HepG2 (cell line): ENCODE data around the gene LGI4. TPM values are rescaled to one million over a fixed set of nuclear protein-coding genes. Genes with fewer than 3 reads are reported as not detected.

Source experiments
- BRCA1 ChIP-seq: sonication (generic); formaldehyde crosslinking; IDR thresholded peaks from 2 replicates; pipeline ENCODE4 v1.4.0; 2020; ENCODE audit warnings: missing genetic modification reagents
- CREBL2 ChIP-seq: sonication (generic); formaldehyde crosslinking; IDR thresholded peaks from 2 replicates; pipeline ENCODE4 v1.8.1; 2023; ENCODE audit warnings: missing genetic modification reagents, mild to moderate bottlenecking, borderline replicate concordance
- KAT7 ChIP-seq: IDR thresholded peaks from 2 replicates; pipeline ENCODE4 v1.6.1; 2018; ENCODE audit warnings: borderline replicate concordance, missing compliant biosample characterization
- KLF6 ChIP-seq: IDR thresholded peaks from 2 replicates; pipeline ENCODE4 v1.8.0; 2016; ENCODE audit warnings: missing biosample characterization, missing genetic modification reagents
- MED13 ChIP-seq: sonication (generic); formaldehyde crosslinking; IDR thresholded peaks from 2 replicates; pipeline ENCODE4 v1.5.0; 2020; ENCODE audit warnings: missing genetic modification reagents
- MEIS1 ChIP-seq: sonication (generic); formaldehyde crosslinking; IDR thresholded peaks from 2 replicates; pipeline ENCODE4 v1.9.0; 2021; ENCODE audit warnings: mild to moderate bottlenecking, missing genetic modification reagents, moderate library complexity, borderline replicate concordance
- NAIF1 ChIP-seq: sonication (generic); formaldehyde crosslinking; IDR thresholded peaks from 2 replicates; pipeline ENCODE4 v1.5.0; 2020; ENCODE audit warnings: mild to moderate bottlenecking, missing genetic modification reagents, borderline replicate concordance
- NFIB ChIP-seq: sonication (generic); formaldehyde crosslinking; IDR thresholded peaks from 2 replicates; pipeline ENCODE4 v1.9.0; 2021; ENCODE audit warnings: missing genetic modification reagents, mild to moderate bottlenecking, borderline replicate concordance
- SP1 ChIP-seq, 2 experiments: fragments of 450-650 bp in 1 of 2; sonication (generic) in 1 of 2; formaldehyde crosslinking in 1 of 2; IDR thresholded peaks; 2 replicates each; pipeline versions ENCODE4 v1.4.0 to v1.6.1; 2016 to 2020; ENCODE audit warnings: missing genetic modification reagents in 1 of 2
- TBP ChIP-seq: sonication (generic); formaldehyde crosslinking; IDR thresholded peaks from 2 replicates; pipeline ENCODE4 v1.5.0; 2020; ENCODE audit warnings: missing genetic modification reagents
- USF2 ChIP-seq, 2 experiments: sonication (generic) in 1 of 2; formaldehyde crosslinking in 1 of 2; IDR thresholded peaks; 2 replicates each; pipeline versions ENCODE4 v1.5.1 to v1.6.1; 2011 to 2020; ENCODE audit warnings: borderline replicate concordance in 1 of 2, low read depth in 1 of 2, low read length in 1 of 2, mild to moderate bottlenecking in 1 of 2, missing genetic modification reagents in 1 of 2, moderate library complexity in 1 of 2
- YEATS4 ChIP-seq: sonication (generic); formaldehyde crosslinking; IDR thresholded peaks from 2 replicates; pipeline ENCODE4 v1.4.0; 2020; ENCODE audit warnings: missing genetic modification reagents, borderline replicate concordance
- ZBTB14 ChIP-seq: sonication (generic); formaldehyde crosslinking; IDR thresholded peaks from 2 replicates; pipeline ENCODE4 v1.4.0; 2020; ENCODE audit warnings: missing genetic modification reagents
- ZBTB20 ChIP-seq: sonication (generic); formaldehyde crosslinking; IDR thresholded peaks from 2 replicates; pipeline ENCODE4 v1.8.1; 2023; ENCODE audit warnings: missing genetic modification reagents, low read depth, mild to moderate bottlenecking, borderline replicate concordance
- ZBTB49 ChIP-seq: sonication (generic); formaldehyde crosslinking; IDR thresholded peaks from 2 replicates; pipeline ENCODE4 v1.4.0; 2020; ENCODE audit warnings: missing genetic modification reagents, borderline replicate concordance
- ZFP82 ChIP-seq: sonication (generic); formaldehyde crosslinking; IDR thresholded peaks from 2 replicates; pipeline ENCODE4 v1.5.1; 2020; ENCODE audit warnings: mild to moderate bottlenecking, missing genetic modification reagents, borderline replicate concordance
- ZNF597 ChIP-seq: sonication (generic); formaldehyde crosslinking; IDR thresholded peaks from 2 replicates; pipeline ENCODE4 v1.5.0; 2020; ENCODE audit warnings: missing genetic modification reagents
- ZNF615 ChIP-seq: sonication (generic); formaldehyde crosslinking; IDR thresholded peaks from 2 replicates; pipeline ENCODE4 v1.5.0; 2020; ENCODE audit warnings: mild to moderate bottlenecking, missing genetic modification reagents, borderline replicate concordance
- ZNF616 ChIP-seq: sonication (generic); formaldehyde crosslinking; IDR thresholded peaks from 2 replicates; pipeline ENCODE4 v1.5.0; 2020; ENCODE audit warnings: low read depth, mild to moderate bottlenecking, missing genetic modification reagents
- ZNF720 ChIP-seq: sonication (generic); formaldehyde crosslinking; IDR thresholded peaks from 2 replicates; pipeline ENCODE4 v1.4.0; 2020; ENCODE audit warnings: missing genetic modification reagents
- polyA plus RNA-seq, 8 experiments: library from polyadenylated mRNA; depleted of rRNA in 3 of 8; stranded (reverse) in 7 of 8; unstranded in 1 of 8; fragments of >200 nt; fragmentation: Illumina TruSeq in 4 of 8; extraction: Trizol in 4 of 8; gene quantifications; 2 replicates each; pipeline versions ENCODE4 v1.2.1 to v1.2.3, GENCODE V29; 2011 to 2016; ENCODE audit warnings: low read depth in 4 of 8, missing spikeins in 1 of 8, mixed read lengths in 1 of 8; ENCODE audit not compliant: insufficient read depth in 1 of 8
- total RNA-seq, 5 experiments: library from RNA; depleted of rRNA; stranded (reverse); fragments of >200 nt; fragmentation: Illumina TruSeq; extraction: Trizol; gene quantifications; 2 replicates each; pipeline ENCODE4 v1.2.3, GENCODE V29; 2016; ENCODE audit warnings: low read depth in 1 of 5

Gene LGI4
- total and polyA plus RNA-seq, 2 of the 13 experiments (the other 11 are each of a cell fraction or from before 2014, with no cell fraction given) = 2.8 TPM; not detected in 1

- no peak for TF ChIP-seq ZBTB49 (CRISPR knock-in tag)
- TF ChIP-seq YEATS4 (CRISPR knock-in tag) = peak; percentile 36; the same call in 1 of the 2 replicates
- TF ChIP-seq MED13 = no peak
- no peak for TF ChIP-seq USF2 (IDR thresholded peaks at IDR 0.05; ENCODE audit: low read depth, low read length)
- TF ChIP-seq USF2 (CRISPR knock-in tag; IDR thresholded peaks at IDR 0.05; ENCODE audit: borderline replicate concordance) = peak; percentile 38; the same call in 1 of the 2 replicates
- TF ChIP-seq ZBTB14 (CRISPR knock-in tag) = no peak
- TF ChIP-seq ZNF597 (CRISPR knock-in tag) = no peak
- no peak; the same call in 1 of the 2 replicates for TF ChIP-seq ZBTB20 (CRISPR knock-in tag)
- TF ChIP-seq ZNF616 (CRISPR knock-in tag) = 0 out of 2 replicates have a peak, but pooled peaks have one; percentile 15
- peak; percentile 84; the same call in 1 of the 2 replicates for TF ChIP-seq MEIS1 (CRISPR knock-in tag)
- no peak for TF ChIP-seq BRCA1 (CRISPR knock-in tag)
- TF ChIP-seq KAT7 (CRISPR knock-in tag) = no peak
- TF ChIP-seq ZNF615 (CRISPR knock-in tag) = no peak
- no peak for TF ChIP-seq KLF6 (CRISPR knock-in tag)
- TF ChIP-seq NFIB = no peak
- TF ChIP-seq NAIF1 (CRISPR knock-in tag) = no peak
- TF ChIP-seq TBP (CRISPR knock-in tag) = no peak
- no peak for TF ChIP-seq ZNF720 (CRISPR knock-in tag)
- no peak for TF ChIP-seq CREBL2
- no peak for TF ChIP-seq ZFP82 (CRISPR knock-in tag)
- no peak for TF ChIP-seq SP1 (IDR thresholded peaks at IDR 0.05)
- TF ChIP-seq SP1 (CRISPR knock-in tag; IDR thresholded peaks at IDR 0.05) = no peak
These were observed 2.3 kb upstream of the LGI4 start (continued) for GRCh38 chr19:35136977-35137702.
